Measurements from ENCODE around the gene SDK2.

The SDK2 gene

GRCh38 chr17:73600103-73600871, 44.0 kb downstream of the SDK2 start:
- DNase-seq: no peak
- Histone ChIP-seq H3K9ac (ENCODE audit: low read length) (no peak overlapping the region), H3K4me1 (ENCODE audit: low read length) (no peaks in the 10 kb centered on the region), H3K79me2 (ENCODE audit: low read length) (no peaks in the 10 kb centered on the region), H3K9me2 (replicated peaks; ENCODE audit: insufficient read depth, low read length) (no peaks in the 10 kb centered on the region), H4K20me1 (ENCODE audit: insufficient read depth, low read length) (no peaks in the 10 kb centered on the region), H3K27ac (ENCODE audit: low read length) (no peak overlapping the region), H2AFZ (ENCODE audit: low read length) (no peak overlapping the region), H3K4me2 (ENCODE audit: low read depth, low read length) (no peak overlapping the region), H3K36me3 (replicated peaks; ENCODE audit: insufficient read depth, low read length) (no peaks in the 10 kb centered on the region), H3F3A (ENCODE audit: insufficient read depth, low read length) (no peaks in the 10 kb centered on the region), H3K9me3 (replicated peaks; ENCODE audit: insufficient read depth, low read length) (no peaks in the 10 kb centered on the region), H3K27me3 (replicated peaks; ENCODE audit: insufficient read depth, low read length) (peaks cover 58% of the 10 kb centered on the region), H3K4me3 (ENCODE audit: low read length) (no peak overlapping the region)
- TF ChIP-seq CTCF (IDR thresholded peaks at IDR 0.05; ENCODE audit: low read length) (no peak), EZH2 (optimal IDR thresholded peaks at IDR 0.05; ENCODE audit: low read depth, low read length) (no peak), EZH2phosphoT487 (IDR thresholded peaks at IDR 0.05; ENCODE audit: low read length) (no peak)

GRCh38 chr17:73599599-73599998, 44.6 kb downstream of the SDK2 start:
- H3K27ac ChIP-seq (ENCODE audit: low read length): no peak overlapping the region
- no peak overlapping the region for H3K4me2 ChIP-seq (ENCODE audit: low read depth, low read length)
- DNase-seq: no peak
- no peaks in the 10 kb centered on the region for H3K9me3 ChIP-seq (replicated peaks; ENCODE audit: insufficient read depth, low read length)
- no peak overlapping the region for H3K4me3 ChIP-seq (ENCODE audit: low read length)
- H3F3A ChIP-seq (ENCODE audit: insufficient read depth, low read length): no peaks in the 10 kb centered on the region
- H3K9ac ChIP-seq (ENCODE audit: low read length): no peak overlapping the region
- H3K27me3 ChIP-seq (replicated peaks; ENCODE audit: insufficient read depth, low read length): peaks cover 57% of the 10 kb centered on the region
- H2AFZ ChIP-seq (ENCODE audit: low read length): no peak overlapping the region
- H3K4me1 ChIP-seq (ENCODE audit: low read length): no peaks in the 10 kb centered on the region
- H3K9me2 ChIP-seq (replicated peaks; ENCODE audit: insufficient read depth, low read length): no peaks in the 10 kb centered on the region
- no peaks in the 10 kb centered on the region for H3K79me2 ChIP-seq (ENCODE audit: low read length)
- no peak for TF ChIP-seq CTCF (IDR thresholded peaks at IDR 0.05; ENCODE audit: low read length)
- no peak for TF ChIP-seq EZH2 (optimal IDR thresholded peaks at IDR 0.05; ENCODE audit: low read depth, low read length)
- no peak for TF ChIP-seq EZH2phosphoT487 (IDR thresholded peaks at IDR 0.05; ENCODE audit: low read length)
- H4K20me1 ChIP-seq (ENCODE audit: insufficient read depth, low read length): no peaks in the 10 kb centered on the region
- no peaks in the 10 kb centered on the region for H3K36me3 ChIP-seq (replicated peaks; ENCODE audit: insufficient read depth, low read length)

GRCh38 chr17:73598212-73598611, 46.0 kb downstream of the SDK2 start:
- H3F3A ChIP-seq (ENCODE audit: insufficient read depth, low read length): no peaks in the 10 kb centered on the region
- no peak overlapping the region for H3K27ac ChIP-seq (ENCODE audit: low read length)
- H3K4me3 ChIP-seq (ENCODE audit: low read length): no peak overlapping the region
- DNase-seq: no peak
- H3K79me2 ChIP-seq (ENCODE audit: low read length): no peaks in the 10 kb centered on the region
- peaks cover 45% of the 10 kb centered on the region for H3K27me3 ChIP-seq (replicated peaks; ENCODE audit: insufficient read depth, low read length)
- H3K9ac ChIP-seq (ENCODE audit: low read length): no peak overlapping the region
- no peak overlapping the region for H3K4me2 ChIP-seq (ENCODE audit: low read depth, low read length)
- H3K36me3 ChIP-seq (replicated peaks; ENCODE audit: insufficient read depth, low read length): no peaks in the 10 kb centered on the region
- no peak overlapping the region for H2AFZ ChIP-seq (ENCODE audit: low read length)
- no peaks in the 10 kb centered on the region for H4K20me1 ChIP-seq (ENCODE audit: insufficient read depth, low read length)
- no peaks in the 10 kb centered on the region for H3K9me2 ChIP-seq (replicated peaks; ENCODE audit: insufficient read depth, low read length)
- no peaks in the 10 kb centered on the region for H3K4me1 ChIP-seq (ENCODE audit: low read length)
- no peaks in the 10 kb centered on the region for H3K9me3 ChIP-seq (replicated peaks; ENCODE audit: insufficient read depth, low read length)
- TF ChIP-seq CTCF (IDR thresholded peaks at IDR 0.05; ENCODE audit: low read length) (no peak), EZH2phosphoT487 (IDR thresholded peaks at IDR 0.05; ENCODE audit: low read length) (no peak), EZH2 (optimal IDR thresholded peaks at IDR 0.05; ENCODE audit: low read depth, low read length) (no peak)

Data from MM.1S (cell line).